GM19351 (cell line): Measurements from ENCODE around the gene LRFN4.

Experiments used
- ATAC-seq: cut with Tn5 transposase; IDR thresholded peaks from one replicate; pipeline ENCODE4 v1.9.1; 2021; ENCODE audit warnings: mild to moderate bottlenecking, moderate library complexity; ENCODE audit not compliant: unreplicated experiment

LRFN4 gene

DNA sequence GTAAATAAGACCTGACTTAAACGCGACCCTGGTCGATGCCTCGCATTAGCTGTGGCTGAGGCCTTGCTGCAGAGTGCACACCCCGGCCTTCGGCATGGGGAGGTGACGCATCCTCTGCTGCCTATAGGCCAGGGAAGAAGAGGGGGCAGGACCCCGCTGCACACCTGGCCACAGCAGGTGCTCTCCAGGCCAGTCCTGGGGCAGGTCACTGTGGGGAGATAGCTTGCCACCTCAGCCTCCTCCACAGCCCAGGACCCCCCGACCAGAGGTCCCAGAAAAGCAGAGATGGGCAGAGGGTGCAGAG, 12.7 kb downstream of the LRFN4 start:
- no peak for ATAC-seq

DNA sequence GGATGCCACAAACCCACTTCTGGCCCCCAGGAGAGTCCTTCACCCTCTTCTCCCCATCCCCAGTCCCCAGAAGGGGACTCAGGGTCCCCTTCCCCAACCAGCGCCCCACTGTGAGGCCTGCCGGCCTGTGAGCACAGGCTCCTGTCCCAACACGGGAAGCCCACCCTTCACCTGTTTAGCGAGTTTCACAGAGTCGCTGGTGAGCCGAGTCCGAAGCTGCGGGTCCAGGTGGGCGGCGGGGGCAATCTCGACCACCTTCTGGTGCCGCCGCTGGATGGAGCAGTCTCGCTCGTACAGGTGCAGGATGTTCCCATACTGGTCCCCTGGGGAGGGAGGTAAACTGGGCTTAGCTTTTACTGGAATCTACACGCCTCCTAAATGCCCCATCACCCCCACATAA, 13.3 kb downstream of the LRFN4 start:
- ATAC-seq, result no peak

DNA sequence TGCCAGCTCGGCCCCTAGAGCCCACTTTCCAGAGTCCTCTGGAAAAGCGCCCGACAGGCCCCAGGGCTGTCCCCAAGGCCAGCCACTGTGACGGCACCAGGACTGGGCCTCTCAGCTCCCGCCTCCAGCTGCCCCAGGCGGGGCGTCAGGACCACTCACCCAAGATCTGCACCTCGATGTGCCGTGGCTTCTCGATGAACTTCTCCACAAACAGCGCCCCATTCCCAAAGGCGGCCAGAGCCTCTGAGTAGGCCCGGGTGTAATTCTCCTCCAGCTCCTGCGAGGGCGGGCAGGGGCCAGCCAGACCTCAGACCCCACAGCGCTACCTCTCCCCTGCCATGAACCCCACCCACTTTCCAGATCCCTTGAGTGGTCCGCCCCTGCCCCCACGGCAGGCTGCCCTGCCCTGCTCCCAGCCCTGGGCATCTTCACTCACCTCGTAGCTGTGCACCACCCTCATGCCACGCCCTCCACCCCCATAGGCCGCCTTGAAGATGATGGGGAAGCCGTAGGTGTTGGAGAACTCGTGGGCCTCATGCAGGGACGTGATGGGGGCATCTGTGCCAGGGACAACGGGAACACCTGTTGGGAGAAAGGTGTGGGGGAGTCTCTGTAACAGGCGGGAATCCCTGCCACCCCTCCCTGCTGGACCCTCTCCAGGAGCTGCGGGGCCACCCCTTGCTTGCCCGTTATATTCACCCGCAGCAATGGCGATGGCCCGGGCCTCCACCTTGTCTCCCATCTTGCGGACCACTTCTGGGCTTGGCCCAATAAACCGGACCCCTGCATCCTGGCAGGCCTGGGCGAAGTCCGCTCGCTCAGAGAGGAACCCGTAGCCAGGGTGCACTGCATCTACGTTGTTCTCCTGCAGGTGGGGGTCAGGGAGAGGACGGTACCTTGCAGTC, 14.0 kb downstream of the LRFN4 start:
- ATAC-seq, result no peak

DNA sequence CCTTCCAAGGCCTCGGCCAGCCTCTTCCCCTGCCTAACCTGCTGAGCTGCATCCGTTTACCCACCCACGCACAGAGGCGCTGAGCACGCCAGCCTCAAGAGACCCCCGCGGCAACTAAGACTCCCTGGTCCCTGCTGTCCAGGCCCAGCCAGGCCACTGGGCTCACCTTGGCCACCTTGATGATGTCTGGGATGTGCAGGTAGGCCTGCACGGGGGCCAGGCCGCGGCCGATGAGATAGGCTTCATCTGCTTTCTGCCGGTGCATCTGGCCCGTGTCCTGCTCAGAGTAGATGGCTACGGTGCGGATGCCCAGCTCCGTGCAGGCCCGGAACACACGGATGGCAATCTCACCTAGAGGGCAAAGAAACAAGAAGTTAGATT, 14.6 kb downstream of the LRFN4 start:
- ATAC-seq, result no peak

DNA sequence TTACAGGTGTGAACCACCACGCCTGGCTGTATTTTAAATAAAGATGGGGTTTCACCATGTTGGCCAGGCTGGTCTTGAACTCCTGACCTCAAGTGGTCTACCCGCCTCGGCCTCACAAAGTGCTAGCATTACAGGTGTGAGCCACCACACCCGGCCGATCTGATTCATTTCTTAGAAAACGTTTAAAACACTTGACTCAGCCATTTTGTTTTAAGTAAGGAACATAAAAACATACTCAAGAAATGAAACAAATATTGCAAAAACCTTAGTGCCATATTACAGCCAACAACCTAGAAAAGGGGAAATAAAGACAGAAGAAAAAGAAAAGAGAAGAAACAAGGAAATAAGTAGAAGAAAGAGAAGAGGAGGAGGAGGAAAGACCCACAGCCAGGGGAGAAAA, 17.4 kb downstream of the LRFN4 start:
- ATAC-seq, result no peak

DNA sequence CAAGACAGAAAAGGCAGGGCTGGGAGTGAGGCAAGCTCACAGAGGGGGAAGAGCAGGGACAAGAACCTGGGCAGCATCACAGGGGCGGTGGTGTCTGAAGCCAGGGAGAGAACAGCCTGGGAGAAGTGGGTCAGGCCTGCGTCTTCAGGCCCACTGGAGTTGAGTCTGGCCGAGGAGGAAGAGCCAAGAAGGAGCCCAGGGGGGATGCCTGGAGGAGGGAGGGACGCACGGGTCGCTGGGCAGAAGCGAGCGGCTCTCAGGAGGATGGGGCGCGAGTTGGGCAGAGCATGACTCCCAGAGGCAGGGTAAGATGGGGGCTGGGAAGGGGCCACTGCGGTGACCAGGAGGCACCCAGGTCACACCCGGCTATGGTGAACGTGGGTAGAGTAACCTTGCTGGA, 18.5 kb downstream of the LRFN4 start:
- no peak for ATAC-seq

DNA sequence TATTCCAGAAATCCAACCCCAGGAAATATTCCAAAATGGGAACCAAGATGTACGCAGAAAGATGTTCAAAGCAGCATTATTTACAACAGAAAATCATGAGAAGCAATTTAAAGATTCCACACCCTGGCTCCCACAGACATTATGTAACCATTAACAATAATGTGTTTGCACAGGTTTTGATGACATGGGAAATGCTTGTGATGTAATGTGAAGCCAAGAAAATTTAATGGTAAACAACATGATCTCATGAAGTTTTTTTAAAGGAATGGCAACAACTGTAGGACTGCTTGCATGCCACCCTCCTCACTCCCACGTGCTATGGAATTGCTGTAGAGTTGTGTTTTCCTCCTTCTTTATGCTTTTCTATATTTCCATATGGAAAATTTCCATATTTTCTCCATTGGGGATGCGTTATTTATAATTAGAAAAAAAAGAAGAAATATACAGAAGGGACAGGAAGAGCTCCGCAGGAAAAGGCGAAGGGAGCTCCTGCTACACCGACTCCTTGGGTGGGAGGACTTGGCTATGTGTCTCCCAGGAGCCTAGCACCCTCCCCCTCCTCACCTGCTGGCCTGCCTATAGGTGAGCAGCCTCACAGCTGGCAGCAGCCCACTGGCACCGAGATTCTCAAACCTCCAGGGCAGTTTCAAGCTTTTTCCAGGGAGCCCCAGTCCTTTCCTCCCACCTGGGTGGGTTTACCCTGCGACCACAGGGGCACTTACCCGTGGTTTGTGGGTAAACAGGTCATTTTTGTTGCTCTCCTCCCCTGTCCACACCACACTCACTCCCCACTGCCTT, 20.9 kb downstream of the LRFN4 start:
- ATAC-seq, result no peak

DNA sequence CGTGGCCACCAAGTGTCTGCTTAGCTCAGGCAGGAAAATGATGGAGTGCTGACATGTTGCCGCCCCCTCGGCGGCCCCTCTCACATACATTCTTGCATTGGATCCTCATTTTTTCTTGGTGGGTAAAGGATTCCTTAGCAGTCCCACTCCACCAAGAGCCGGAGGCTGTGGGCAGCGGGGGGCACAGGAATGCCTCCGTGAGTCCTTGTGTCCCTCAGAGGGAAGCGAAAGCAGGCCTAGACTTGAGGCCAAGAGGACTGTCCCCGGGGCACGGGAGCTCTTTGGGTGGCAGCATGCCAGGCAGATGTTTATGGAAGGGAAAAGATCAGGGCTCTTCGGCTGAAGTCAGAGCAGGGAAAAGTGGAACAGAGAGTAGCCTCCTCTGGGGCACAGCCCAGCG, 21.6 kb downstream of the LRFN4 start:
- ATAC-seq, result no peak

DNA sequence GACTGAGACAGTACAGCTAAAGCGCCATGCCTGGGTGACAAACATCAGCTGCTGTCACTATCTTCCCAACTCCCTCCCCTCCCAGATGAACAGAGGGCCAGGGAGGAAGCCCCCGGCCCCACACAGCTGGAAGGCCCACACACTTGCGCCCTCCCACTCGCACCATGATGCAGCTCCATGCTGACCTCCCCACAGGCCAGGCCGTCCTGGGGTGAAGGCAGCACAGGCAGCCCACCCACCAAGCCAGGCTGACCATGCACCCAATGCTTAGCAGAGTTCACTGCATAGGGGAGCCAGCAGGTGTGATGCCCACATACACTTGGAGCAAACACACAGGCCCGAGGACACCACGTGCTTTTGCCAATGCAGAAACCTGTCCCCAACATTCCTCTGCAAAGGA, 22.1 kb downstream of the LRFN4 start:
- no peak for ATAC-seq

DNA sequence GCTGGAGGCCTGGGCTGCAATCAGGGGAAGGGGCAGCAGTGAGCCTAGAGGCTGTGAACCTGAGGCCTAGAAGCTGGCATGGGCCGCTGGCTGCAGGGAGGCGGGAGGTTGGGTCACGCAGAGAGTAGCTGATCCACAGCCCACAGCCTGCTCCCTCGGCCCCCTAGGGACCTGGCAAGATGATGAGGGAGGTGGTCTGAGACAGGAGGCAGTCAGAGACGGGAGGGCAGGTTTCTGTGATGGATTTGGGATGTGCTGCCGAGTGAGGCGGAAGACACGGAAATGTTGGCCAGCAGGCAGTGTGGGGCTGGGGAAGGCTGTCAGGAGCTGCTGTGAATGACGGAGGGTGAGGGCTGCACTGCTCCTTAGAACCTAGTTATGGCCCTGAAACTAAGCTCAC, 22.7 kb downstream of the LRFN4 start:
- ATAC-seq, result no peak

DNA sequence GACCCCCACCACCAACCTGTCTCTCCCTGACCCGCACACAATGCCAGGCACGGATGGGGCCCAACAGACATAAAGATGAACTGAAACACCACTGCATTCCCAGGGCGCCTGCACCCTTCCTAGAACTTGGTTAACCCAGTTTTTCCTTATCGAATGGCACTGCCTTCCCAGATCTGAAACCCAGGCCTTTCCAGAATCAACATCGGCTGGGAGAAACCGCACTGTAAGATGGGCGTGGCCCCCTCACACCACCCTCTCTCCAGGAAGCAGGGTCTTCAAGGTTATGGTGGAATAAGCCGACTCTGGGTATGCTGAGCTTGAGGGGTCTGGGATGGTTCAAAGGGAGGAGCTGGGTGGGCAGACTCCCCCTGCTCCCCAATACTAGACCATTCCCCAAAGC, 23.1 kb downstream of the LRFN4 start:
- ATAC-seq, result no peak

DNA sequence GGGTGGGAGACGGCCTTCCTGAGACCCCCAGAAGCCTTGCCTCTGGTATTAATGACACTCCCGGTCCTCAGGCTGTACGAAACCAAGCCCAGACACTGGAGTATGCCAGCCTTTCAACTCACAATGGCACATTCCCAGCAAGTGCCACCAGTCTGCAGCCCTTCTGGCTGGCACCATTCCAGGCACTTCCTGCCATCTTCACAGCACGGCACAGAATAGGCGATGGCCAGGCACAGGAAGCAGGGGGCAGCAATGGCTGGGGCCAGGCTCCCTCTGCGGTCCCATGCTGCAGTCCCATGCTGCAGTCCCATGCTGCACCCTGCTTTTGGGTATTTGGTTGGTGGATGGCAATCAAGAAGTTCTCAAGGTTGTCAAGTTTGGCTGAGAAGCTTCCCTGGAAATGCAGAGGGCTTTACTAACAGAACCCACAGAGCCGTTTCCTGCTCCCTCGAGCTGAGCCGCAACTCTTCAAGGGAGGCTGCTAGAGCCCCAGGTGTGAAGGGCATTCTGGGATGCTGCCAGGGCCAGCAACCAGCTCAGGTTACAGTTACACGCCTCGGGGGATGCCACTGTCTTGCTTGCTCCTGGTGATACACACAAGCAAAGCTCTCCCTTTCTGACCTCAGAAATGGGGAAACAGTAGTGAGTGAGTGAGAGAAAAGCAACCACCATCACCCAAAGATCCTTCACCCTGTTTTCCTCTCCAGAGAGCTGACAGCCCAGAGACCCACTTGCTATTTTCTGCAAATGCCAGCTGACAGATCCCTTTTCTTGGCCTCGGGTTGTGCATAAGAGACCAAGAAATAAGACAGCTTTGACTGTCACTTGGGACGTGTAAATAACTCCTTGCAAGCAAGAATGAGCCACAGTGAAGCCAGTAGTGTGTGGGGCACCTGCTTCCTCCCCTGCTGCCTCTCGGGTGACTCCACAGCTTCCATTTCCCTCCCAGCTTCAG, 23.9 kb downstream of the LRFN4 start:
- ATAC-seq, result no peak

DNA sequence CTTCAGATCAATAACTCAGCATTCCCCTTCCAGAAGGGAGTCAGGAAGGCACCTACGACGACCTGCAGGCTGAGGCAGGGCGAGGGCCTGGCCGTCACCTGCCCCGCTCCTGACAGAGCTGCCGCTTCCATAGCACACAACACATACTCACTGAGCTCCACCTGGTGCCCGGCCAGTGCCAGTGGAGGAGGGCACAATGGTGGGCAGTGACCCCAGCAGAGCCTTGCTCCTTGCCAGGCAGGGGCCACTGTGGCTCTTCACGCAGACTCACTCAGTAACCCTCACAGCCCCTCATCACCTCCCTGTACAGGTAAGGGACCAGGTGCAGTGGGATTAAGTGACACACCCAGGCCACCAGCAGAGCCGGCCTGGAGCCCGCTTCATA, 24.6 kb downstream of the LRFN4 start:
- no peak for ATAC-seq

DNA sequence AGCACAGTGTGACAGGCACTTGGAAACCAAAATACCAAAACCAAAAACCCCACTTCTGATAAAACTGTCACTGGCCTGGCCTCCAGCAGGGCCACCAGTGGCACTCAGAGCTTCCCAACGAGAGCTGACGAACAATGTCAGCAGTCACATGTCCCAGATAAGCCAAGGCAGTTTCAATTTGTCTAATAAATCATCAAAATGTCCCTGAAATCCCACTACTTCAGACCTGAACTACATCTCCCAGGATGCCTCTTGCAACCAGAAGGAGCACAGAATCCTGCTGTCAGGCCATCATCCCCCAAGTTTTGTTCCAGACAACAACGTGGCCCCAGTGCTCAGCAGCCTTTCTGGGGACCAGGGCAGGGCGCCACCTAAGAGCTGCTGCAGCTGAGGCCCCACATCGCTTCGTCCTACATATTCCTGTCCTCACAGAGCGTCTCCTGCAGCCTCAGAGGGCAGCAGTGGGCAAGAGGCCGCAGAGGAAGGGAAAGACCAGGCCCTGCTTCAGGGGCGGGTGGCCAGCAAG, 25.1 kb downstream of the LRFN4 start:
- ATAC-seq, result no peak

DNA sequence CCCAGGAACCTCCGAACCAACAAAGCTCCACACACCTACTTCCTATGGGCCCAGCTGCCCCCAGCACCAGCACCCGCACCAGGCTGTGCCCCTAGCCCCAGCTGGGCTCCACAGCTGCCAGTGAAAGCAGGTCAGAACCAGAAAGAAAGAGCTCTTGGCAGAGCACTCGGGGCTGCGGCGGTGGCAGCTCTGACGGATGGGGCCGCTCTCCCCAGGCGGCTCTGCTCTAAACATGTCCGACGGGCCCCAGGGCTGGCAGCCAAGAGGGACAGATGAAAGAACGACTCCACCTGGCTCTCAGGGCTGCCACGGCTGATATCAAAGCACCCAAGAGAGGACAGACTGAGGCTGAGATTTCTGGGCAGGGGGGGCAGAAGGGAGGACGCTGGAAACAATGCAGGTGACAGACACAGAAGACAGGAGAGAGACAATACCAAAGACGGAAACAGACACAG, 25.7 kb downstream of the LRFN4 start:
- no peak for ATAC-seq

DNA sequence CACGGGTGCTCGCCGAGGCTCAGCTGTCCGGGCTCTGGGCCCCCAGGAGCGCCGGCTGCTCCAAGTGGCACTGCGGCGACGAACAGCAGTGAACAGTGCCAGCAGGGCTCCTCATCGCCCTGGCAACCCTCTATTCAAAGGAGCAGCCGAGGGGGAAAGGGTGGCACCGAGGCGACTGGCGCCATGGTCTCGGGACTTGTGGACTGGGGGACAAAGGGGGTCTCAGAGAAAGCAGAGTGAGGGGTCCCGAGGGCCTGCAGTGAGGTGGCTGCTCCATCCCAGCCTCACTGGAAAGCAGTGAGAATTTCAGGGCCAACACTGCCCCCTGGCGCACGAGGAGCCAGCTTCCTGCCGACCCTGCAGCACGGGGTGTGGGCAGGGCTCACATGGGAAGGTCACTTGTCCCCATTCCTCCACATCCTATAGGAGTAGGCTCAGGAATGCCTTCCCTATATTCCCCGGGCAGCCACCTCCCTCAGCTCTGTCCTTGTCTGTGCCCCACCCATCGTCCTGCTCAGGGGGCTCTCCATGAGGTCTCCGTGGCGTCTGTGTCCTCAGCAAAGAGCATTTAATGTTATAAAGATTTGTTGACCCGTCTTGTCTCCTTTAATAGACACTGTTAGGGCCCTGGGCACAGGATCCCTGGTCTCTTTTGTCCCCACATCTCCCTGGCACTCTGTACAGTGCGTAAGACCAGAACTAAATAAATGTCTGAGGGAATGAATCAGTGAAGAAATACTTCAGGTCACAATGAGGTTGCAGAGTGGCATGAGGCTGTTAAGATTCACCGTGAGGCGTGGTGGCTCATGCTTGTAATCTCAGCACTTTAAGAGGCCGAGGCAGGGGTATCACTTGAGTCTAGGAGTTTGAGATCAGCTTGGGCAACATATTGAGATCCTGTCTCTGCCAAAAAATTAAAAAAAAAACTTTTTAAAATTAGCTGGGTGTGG, 26.4 kb downstream of the LRFN4 start:
- no peak for ATAC-seq

DNA sequence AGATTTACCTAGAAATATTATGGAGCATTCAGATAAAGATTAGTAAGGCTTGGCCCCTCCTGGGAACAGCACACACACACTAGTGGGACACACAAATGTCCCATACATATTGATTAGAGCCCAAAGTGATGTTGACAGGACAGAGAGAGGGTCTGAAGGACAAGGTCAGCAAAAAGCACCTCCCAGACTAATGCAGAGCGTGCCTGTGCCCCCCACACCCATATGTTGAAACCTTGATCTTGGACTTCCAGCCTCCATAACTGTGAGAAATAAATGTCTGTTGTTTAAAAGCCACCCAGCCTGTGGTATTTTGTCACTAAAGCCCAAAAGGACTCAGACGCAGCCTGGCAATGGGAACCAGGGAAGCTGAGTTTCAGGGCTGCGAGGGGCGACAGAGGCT, 27.6 kb downstream of the LRFN4 start:
- ATAC-seq, result no peak

DNA sequence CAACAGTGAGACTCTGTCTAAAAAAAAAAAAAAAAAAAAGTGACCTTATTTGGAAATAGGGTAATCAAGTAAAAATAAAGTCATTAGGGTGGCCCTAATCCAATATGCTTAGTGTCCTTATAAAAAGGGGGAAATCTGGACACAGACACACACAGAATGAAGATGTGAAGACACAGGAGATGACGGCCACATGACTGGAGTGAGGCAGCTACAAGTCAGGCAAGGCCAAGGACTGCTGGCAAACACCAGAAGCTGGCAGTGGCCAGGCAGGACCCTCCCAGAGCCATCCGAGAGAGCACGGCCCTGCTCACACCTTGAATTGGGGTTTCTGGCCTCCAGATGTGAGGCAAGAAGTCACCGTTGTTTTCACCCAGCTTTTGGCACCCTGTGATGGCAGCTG, 28.6 kb downstream of the LRFN4 start:
- ATAC-seq, result no peak

DNA sequence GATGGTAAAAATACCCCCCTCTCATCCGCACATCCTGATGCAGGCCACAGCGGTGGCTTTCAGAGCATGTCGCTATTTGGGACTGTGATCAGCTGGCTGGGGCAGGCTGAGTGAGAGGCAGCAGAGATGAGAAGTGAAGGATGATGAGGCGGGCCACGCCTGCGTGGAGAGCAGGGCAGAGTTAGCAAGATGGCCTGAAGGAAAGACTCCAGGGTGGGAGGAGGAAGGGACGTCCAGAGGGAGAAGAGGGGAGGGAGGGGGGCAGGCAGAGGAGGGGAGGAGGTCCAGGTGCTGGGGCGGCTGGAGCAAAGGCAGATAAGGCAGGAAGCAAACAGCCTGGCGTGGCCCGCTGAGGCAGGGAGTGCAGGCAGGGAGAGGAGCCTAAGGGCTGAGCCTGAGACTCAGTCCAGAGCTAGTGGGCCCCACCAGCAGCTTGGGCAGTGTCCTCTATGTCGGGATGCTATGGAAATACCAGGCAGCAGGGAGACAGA, 29.1 kb downstream of the LRFN4 start:
- ATAC-seq, result no peak
